ENCODE measurements around the gene PKMYT1. TPM values are rescaled to one million over a fixed set of nuclear protein-coding genes. Genes with fewer than 3 reads are reported as not detected.

The PKMYT1 gene
- polyA plus RNA-seq, 1 donor from 2014 or later = 2.9 TPM

DNA sequence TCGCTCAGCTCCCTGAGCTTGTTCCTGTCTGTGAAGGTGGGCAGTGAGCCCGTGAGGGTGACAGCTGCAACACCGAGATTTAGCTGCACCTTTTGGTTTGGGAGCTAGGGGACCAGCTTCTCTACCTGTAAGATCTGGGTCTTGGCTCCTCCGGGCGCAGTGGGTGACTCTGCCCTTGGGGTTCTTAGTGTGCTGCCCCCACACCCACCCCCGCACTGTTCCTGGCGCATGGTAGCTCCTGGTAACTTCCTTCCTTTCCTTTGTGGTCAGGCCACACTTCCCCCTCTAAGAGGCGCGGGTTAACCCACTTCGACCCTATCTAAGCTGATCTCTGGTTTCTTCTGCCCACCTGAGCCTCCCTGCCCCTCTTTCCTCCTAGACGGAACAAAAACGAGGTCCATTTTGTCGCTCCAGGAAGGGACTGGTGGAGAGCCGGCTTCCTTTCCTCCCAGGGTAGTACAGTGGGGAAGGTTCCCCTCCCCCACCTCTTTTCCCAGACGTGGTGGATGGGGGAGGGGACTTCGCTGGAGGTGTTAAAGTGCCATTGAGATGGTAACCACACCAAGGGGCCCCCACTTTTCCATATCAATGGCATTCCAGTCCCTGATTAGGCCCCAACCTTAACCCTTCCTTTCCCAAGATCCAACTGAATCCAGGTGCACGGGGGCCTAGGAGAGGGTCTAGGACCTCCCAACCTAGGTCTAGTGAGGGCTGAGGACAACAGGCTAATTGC lies 27.9 kb upstream of the PKMYT1 start:
- Histone ChIP-seq H3F3A (ENCODE audit: insufficient read depth, low read length, poor library complexity, severe bottlenecking) (no peaks in the 10 kb centered on the region), H3K79me2 (replicated peaks; ENCODE audit: insufficient read depth, low read length) (no peaks in the 10 kb centered on the region), H3K4me2 (ENCODE audit: low read length) (no peak overlapping the region), H3K9ac (ENCODE audit: low read length) (no peak overlapping the region), H3K27ac (ENCODE audit: low read length) (no peak overlapping the region), H4K20me1 (ENCODE audit: insufficient read depth) (no peaks in the 10 kb centered on the region), H3K9me3 (ENCODE audit: low read length) (no peaks in the 10 kb centered on the region), H3K36me3 (ENCODE audit: insufficient read depth, low read length) (no peaks in the 10 kb centered on the region), H3K9me2 (ENCODE audit: insufficient read depth, low read length) (no peaks in the 10 kb centered on the region), H3K27me3 (ENCODE audit: insufficient read depth, low read depth, low read length) (peaks cover 73% of the 10 kb centered on the region), H3K4me3 (ENCODE audit: low read length) (no peak overlapping the region), H2AFZ (ENCODE audit: low read depth, low read length) (no peak overlapping the region)
- TF ChIP-seq EP300 (conservative IDR thresholded peaks at IDR 0.05; ENCODE audit: poor library complexity, severe bottlenecking) (no peak), RAD21 (conservative IDR thresholded peaks at IDR 0.05) (no peak), TAF1 (IDR thresholded peaks at IDR 0.05; ENCODE audit: low read depth) (no peak), EZH2 (IDR thresholded peaks at IDR 0.05; ENCODE audit: borderline replicate concordance, insufficient read depth, low read length, poor library complexity, severe bottlenecking) (no peak)
- TF ChIP-seq, protein P1, sequence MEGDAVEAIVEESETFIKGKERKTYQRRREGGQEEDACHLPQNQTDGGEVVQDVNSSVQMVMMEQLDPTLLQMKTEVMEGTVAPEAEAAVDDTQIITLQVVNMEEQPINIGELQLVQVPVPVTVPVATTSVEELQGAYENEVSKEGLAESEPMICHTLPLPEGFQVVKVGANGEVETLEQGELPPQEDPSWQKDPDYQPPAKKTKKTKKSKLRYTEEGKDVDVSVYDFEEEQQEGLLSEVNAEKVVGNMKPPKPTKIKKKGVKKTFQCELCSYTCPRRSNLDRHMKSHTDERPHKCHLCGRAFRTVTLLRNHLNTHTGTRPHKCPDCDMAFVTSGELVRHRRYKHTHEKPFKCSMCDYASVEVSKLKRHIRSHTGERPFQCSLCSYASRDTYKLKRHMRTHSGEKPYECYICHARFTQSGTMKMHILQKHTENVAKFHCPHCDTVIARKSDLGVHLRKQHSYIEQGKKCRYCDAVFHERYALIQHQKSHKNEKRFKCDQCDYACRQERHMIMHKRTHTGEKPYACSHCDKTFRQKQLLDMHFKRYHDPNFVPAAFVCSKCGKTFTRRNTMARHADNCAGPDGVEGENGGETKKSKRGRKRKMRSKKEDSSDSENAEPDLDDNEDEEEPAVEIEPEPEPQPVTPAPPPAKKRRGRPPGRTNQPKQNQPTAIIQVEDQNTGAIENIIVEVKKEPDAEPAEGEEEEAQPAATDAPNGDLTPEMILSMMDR (IDR thresholded peaks at IDR 0.05; ENCODE audit: poor library complexity, severe bottlenecking) = no peak
- TF ChIP-seq, protein P2, sequence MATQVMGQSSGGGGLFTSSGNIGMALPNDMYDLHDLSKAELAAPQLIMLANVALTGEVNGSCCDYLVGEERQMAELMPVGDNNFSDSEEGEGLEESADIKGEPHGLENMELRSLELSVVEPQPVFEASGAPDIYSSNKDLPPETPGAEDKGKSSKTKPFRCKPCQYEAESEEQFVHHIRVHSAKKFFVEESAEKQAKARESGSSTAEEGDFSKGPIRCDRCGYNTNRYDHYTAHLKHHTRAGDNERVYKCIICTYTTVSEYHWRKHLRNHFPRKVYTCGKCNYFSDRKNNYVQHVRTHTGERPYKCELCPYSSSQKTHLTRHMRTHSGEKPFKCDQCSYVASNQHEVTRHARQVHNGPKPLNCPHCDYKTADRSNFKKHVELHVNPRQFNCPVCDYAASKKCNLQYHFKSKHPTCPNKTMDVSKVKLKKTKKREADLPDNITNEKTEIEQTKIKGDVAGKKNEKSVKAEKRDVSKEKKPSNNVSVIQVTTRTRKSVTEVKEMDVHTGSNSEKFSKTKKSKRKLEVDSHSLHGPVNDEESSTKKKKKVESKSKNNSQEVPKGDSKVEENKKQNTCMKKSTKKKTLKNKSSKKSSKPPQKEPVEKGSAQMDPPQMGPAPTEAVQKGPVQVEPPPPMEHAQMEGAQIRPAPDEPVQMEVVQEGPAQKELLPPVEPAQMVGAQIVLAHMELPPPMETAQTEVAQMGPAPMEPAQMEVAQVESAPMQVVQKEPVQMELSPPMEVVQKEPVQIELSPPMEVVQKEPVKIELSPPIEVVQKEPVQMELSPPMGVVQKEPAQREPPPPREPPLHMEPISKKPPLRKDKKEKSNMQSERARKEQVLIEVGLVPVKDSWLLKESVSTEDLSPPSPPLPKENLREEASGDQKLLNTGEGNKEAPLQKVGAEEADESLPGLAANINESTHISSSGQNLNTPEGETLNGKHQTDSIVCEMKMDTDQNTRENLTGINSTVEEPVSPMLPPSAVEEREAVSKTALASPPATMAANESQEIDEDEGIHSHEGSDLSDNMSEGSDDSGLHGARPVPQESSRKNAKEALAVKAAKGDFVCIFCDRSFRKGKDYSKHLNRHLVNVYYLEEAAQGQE (IDR thresholded peaks at IDR 0.05; ENCODE audit: borderline replicate concordance) = no peak

DNA sequence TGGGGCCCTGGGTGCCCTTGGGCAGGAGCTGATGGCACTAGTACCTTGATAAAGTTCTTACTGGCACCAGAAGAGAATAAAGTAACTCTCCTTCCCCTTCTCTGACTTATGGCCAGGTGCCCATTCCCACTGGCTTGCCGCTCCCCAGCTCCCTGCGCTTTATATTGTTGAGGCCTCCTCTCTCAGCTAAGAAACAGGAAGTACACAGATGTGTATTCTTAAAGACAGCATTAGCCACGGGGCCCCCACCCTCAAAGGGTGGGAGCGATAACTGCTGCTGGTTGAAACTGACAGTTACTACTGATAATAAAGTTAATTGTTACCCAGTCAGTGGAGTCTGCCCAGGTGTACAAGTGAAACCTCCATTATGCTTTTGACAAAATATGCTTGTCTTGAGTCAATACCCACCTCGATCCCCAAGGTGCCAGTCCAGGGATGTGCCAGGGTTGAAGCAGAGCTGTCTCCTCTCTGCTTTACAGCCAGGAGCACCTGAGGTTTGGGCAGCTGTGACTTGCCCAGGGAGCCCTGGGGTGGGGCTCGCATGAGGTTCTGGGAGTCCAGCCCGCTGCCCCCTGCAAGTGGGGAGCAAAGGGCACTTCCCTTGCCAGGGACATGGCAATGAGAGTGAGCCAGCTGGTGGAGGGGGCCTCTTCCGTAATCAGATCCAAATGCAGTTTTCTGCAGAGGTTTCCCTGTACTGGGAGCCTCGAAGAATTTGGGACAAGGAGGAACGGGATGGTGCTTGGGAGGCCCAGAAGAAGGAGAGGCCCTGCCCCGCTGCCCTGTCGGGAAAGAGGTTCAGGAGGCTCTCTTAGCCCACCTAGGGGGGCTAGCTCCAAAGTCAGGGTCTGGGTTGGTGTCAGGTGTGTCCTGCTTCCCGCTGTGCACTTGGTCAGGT lies 27.1 kb upstream of the PKMYT1 start:
- TF ChIP-seq TAF1 (IDR thresholded peaks at IDR 0.05; ENCODE audit: low read depth) = no peak
- no peak for TF ChIP-seq POLR2AphosphoS5 (IDR thresholded peaks at IDR 0.05)
- TF ChIP-seq, protein P1 (IDR thresholded peaks at IDR 0.05; ENCODE audit: poor library complexity, severe bottlenecking) = no peak
- TF ChIP-seq EP300 (conservative IDR thresholded peaks at IDR 0.05; ENCODE audit: poor library complexity, severe bottlenecking) = no peak
- no peak for TF ChIP-seq RAD21 (conservative IDR thresholded peaks at IDR 0.05)
- no peak for TF ChIP-seq MXI1 (conservative IDR thresholded peaks at IDR 0.05; ENCODE audit: poor library complexity, severe bottlenecking)
- no peak for TF ChIP-seq SMC3 (conservative IDR thresholded peaks at IDR 0.05; ENCODE audit: poor library complexity)
- TF ChIP-seq, protein P2 (IDR thresholded peaks at IDR 0.05; ENCODE audit: borderline replicate concordance) = no peak
- H3K79me2 ChIP-seq (replicated peaks; ENCODE audit: insufficient read depth, low read length) = no peaks in the 10 kb centered on the region
- peaks cover 67% of the 10 kb centered on the region for H3K27me3 ChIP-seq (ENCODE audit: insufficient read depth, low read depth, low read length)
- H3K4me3 ChIP-seq (ENCODE audit: low read length) = no peak overlapping the region
- no peak overlapping the region for H3K27ac ChIP-seq (ENCODE audit: low read length)
- H4K20me1 ChIP-seq (ENCODE audit: insufficient read depth) = no peaks in the 10 kb centered on the region
- no peaks in the 10 kb centered on the region for H3F3A ChIP-seq (ENCODE audit: insufficient read depth, low read length, poor library complexity, severe bottlenecking)
- H3K9me3 ChIP-seq (ENCODE audit: low read length) = no peaks in the 10 kb centered on the region
- H3K4me2 ChIP-seq (ENCODE audit: low read length) = no peak overlapping the region
- no peak overlapping the region for H2AFZ ChIP-seq (ENCODE audit: low read depth, low read length)
- no peak overlapping the region for H3K9ac ChIP-seq (ENCODE audit: low read length)
- no peaks in the 10 kb centered on the region for H3K36me3 ChIP-seq (ENCODE audit: insufficient read depth, low read length)
- H3K9me2 ChIP-seq (ENCODE audit: insufficient read depth, low read length) = no peaks in the 10 kb centered on the region
